Upper lobe of left lung (tissue), 6 donors: ENCODE data around the gene TCERG1L. TPM values are rescaled to one million over a fixed set of nuclear protein-coding genes. Genes with fewer than 3 reads are reported as not detected.

ENCODE experiments used
- ATAC-seq, 2 donors: fragments of 200-7000 bp; cut with Tn5 transposase; one replicate each; pipeline ENCODE4 v1.9.1; 2022; ENCODE audit warnings: mild to moderate bottlenecking in 2 of 2, moderate library complexity in 2 of 2; ENCODE audit not compliant: low FRiP score in 2 of 2
- DNase-seq, 2 donors: peaks; one replicate each; pipeline ENCODE4 v3.0.0-alpha.2; 2019 to 2020
- H3K27ac ChIP-seq, 4 donors: fragments of 200-600 bp; sonication (generic); one replicate each; pipeline ENCODE4 v1.5.1; 2016 to 2019
- H3K27me3 ChIP-seq, 4 donors: fragments of 200-600 bp; sonication (generic); one replicate each; pipeline ENCODE4 v1.5.1; 2017 to 2019
- H3K36me3 ChIP-seq, 4 donors: fragments of 200-600 bp; sonication (generic); one replicate each; pipeline ENCODE4 v1.5.1; 2016 to 2019
- H3K4me1 ChIP-seq, 4 donors: fragments of 200-600 bp; sonication (generic); one replicate each; pipeline ENCODE4 v1.5.1; 2018 to 2019
- H3K4me3 ChIP-seq, 4 donors: fragments of 200-600 bp; sonication (generic); one replicate each; pipeline ENCODE4 v1.5.1; 2017 to 2019; ENCODE audit warnings: mild to moderate bottlenecking in 2 of 4, moderate library complexity in 1 of 4
- H3K9me3 ChIP-seq, 4 donors: fragments of 200-600 bp; sonication (generic); one replicate each; pipeline ENCODE4 v1.5.1; 2018 to 2019
- EP300 ChIP-seq, 4 donors: sonication (generic); formaldehyde crosslinking; IDR thresholded peaks; one replicate each; pipeline ENCODE4 v1.5.1; 2017; ENCODE audit warnings: antibody characterized with exemption in 4 of 4, control low read depth in 2 of 4
- POLR2A ChIP-seq, 4 donors: fragments of 450-650 bp; IDR thresholded peaks; one replicate each; pipeline ENCODE4 v1.5.1; 2016 to 2017; ENCODE audit warnings: antibody characterized with exemption in 4 of 4, mild to moderate bottlenecking in 2 of 4
- POLR2AphosphoS5 ChIP-seq, 2 donors: sonication (generic); formaldehyde crosslinking; IDR thresholded peaks; one replicate each; pipeline ENCODE4 v1.5.1; 2017; ENCODE audit warnings: antibody characterized with exemption in 2 of 2
- WGBS, 2 donors: methylation state at CpG; one replicate each; pipeline ENCODE4 v1.1.5; 2017 to 2018; 5-methylcytosine and 5-hydroxymethylcytosine counted together
- total RNA-seq, 6 donors: library from RNA; depleted of rRNA in 4 of 6; stranded (reverse); fragments of >200 nt in 4 of 6; gene quantifications; one replicate each; pipeline versions ENCODE4 v1.1.0 to v1.2.1, GENCODE V29; 2016 to 2021
- TF ChIP-seq, protein P1 (sequence below), 6 experiments: fragments of 450-650 bp in 4 of 6; fragments of 200-600 bp in 2 of 6; sonication (generic) in 2 of 6; IDR thresholded peaks; one replicate each; pipeline ENCODE4 v1.5.1; 2016 to 2019; ENCODE audit warnings: antibody characterized with exemption in 6 of 6
- donor health status: DM: no; HTN: no; CAD: no; lungs with moderate emphysema.
- donor health status: DM: no; HTN: yes; CAD: no; lungs with severe emphysema.

The TCERG1L gene
- total RNA-seq, 6 donors from 2014 or later = 0.10 TPM; not detected in 5

DNA sequence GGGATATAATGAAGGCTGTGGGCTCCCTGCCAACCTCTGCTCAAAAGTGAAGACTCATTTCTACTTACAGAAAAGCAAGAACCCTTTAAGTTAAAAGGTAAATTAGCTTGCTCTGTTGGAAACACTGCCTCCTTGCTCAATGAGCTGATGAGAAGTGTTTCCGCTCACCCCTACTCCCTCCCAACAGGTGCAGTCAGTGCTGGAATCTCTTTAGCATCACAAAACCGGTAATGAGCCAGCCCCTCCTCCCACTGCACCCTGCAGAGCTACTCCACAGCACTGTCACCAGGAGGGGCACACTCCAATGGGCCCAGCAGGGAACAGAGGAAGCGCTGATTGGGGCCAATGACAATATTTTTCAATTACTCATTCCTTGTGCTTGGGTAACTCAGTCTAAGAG, 262.5 kb downstream of the TCERG1L start:
- WGBS, 2 donors = 12 to 33% methylated on average over 3 of the region's 3 CpGs
- no peaks in the 10 kb centered on the region for H3K36me3 ChIP-seq
- TF ChIP-seq POLR2A (IDR thresholded peaks at IDR 0.05) (no peak), EP300 (IDR thresholded peaks at IDR 0.05) (no peak), POLR2AphosphoS5 (IDR thresholded peaks at IDR 0.05) (no peak)
- TF ChIP-seq, protein P1, sequence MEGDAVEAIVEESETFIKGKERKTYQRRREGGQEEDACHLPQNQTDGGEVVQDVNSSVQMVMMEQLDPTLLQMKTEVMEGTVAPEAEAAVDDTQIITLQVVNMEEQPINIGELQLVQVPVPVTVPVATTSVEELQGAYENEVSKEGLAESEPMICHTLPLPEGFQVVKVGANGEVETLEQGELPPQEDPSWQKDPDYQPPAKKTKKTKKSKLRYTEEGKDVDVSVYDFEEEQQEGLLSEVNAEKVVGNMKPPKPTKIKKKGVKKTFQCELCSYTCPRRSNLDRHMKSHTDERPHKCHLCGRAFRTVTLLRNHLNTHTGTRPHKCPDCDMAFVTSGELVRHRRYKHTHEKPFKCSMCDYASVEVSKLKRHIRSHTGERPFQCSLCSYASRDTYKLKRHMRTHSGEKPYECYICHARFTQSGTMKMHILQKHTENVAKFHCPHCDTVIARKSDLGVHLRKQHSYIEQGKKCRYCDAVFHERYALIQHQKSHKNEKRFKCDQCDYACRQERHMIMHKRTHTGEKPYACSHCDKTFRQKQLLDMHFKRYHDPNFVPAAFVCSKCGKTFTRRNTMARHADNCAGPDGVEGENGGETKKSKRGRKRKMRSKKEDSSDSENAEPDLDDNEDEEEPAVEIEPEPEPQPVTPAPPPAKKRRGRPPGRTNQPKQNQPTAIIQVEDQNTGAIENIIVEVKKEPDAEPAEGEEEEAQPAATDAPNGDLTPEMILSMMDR (IDR thresholded peaks at IDR 0.05) = no peak
- no peaks in the 10 kb centered on the region for H3K9me3 ChIP-seq
- ATAC-seq = no peak
- no peaks in the 10 kb centered on the region for H3K4me1 ChIP-seq
- H3K27me3 ChIP-seq = no peaks in the 10 kb centered on the region
- no peak for DNase-seq
- H3K4me3 ChIP-seq = no peak overlapping the region
- no peak overlapping the region for H3K27ac ChIP-seq

DNA sequence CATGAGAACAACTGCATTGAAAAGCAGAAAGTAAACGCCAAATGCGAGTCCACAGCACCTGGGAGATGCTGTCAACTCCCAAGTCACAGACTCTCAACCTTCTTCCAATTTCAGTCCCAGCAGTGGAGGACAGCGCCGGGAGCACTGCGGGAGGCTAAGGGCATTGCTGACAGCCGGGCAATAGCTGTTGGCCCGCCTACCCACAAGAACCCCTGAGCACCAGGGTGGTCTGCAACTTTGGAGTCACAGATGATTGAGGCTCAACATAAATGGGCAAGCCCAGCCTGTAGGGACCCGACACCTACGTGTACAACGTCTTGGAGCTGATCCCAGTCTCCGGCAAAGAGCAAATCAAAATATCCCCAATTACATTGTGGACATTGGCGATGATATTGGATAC, 262.9 kb downstream of the TCERG1L start:
- Histone ChIP-seq H3K27me3 (no peaks in the 10 kb centered on the region), H3K36me3 (no peaks in the 10 kb centered on the region), H3K4me1 (no peaks in the 10 kb centered on the region), H3K27ac (no peak overlapping the region), H3K9me3 (no peaks in the 10 kb centered on the region), H3K4me3 (no peak overlapping the region)
- DNase-seq (no peak), ATAC-seq (no peak)
- no peak for TF ChIP-seq POLR2AphosphoS5 (IDR thresholded peaks at IDR 0.05)
- TF ChIP-seq, protein P1 (IDR thresholded peaks at IDR 0.05) = no peak
- no peak for TF ChIP-seq POLR2A (IDR thresholded peaks at IDR 0.05)
- no peak for TF ChIP-seq EP300 (IDR thresholded peaks at IDR 0.05)
- 34 to 36% methylated on average over 5 to 12 of the region's 12 CpGs for WGBS, 2 donors

DNA sequence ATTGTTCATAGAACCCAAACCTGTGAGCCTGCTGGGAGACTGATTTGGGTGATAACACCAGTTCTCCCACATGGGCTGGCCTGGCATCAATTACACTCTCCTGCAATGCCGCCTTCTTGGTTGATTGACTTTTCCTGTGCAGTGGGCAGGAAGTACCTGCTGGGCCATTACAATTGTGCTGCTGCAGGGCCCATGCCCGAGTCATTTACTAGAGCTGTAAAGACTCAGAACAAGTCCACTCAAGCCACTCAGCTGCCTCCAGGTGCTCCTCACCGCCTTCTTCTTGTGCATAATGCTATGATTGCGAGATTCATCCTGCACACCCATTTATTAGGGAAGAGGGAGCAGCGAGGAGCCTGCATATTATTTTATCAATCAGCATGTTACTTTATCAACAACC, 264.0 kb downstream of the TCERG1L start:
- DNase-seq = no peak
- TF ChIP-seq, protein P1 (IDR thresholded peaks at IDR 0.05) = no peak
- TF ChIP-seq POLR2A (IDR thresholded peaks at IDR 0.05) (no peak), EP300 (IDR thresholded peaks at IDR 0.05) (no peak), POLR2AphosphoS5 (IDR thresholded peaks at IDR 0.05) (no peak)
- 59 to 73% methylated on average over 5 of the region's 5 CpGs for WGBS, 2 donors
- Histone ChIP-seq H3K4me3 (no peak overlapping the region), H3K27me3 (no peaks in the 10 kb centered on the region), H3K9me3 (no peaks in the 10 kb centered on the region), H3K4me1 (no peaks in the 10 kb centered on the region), H3K36me3 (no peaks in the 10 kb centered on the region), H3K27ac (no peak overlapping the region)
- ATAC-seq = no peak

DNA sequence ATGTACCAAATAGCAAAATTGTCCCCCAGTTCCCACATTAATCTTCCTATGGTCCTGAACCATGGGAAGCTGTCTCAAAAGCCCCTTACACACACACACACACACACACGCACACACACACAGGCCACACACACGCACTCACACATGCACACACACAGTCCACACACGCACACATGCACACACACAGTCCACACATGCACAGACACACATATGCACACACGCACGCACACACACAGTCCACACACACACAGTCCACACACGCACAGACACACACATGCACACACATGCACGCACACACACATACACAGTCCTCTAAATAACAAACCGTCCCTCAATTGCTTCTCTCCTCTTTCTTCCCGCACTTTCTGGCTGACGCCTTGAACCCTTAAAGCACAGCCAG, 265.3 kb downstream of the TCERG1L start:
- Histone ChIP-seq H3K4me1 (no peaks in the 10 kb centered on the region), H3K36me3 (no peaks in the 10 kb centered on the region), H3K9me3 (no peaks in the 10 kb centered on the region), H3K27ac (no peak overlapping the region), H3K4me3 (no peak overlapping the region), H3K27me3 (no peaks in the 10 kb centered on the region)
- TF ChIP-seq, protein P1 (IDR thresholded peaks at IDR 0.05) = no peak
- TF ChIP-seq EP300 (IDR thresholded peaks at IDR 0.05) (no peak), POLR2A (IDR thresholded peaks at IDR 0.05) (no peak), POLR2AphosphoS5 (IDR thresholded peaks at IDR 0.05) (no peak)
- DNase-seq = no peak
- 85 to 86% methylated on average over 10 of the region's 10 CpGs for WGBS, 2 donors
- ATAC-seq = peak in 1 of 2 donors; percentile 9

DNA sequence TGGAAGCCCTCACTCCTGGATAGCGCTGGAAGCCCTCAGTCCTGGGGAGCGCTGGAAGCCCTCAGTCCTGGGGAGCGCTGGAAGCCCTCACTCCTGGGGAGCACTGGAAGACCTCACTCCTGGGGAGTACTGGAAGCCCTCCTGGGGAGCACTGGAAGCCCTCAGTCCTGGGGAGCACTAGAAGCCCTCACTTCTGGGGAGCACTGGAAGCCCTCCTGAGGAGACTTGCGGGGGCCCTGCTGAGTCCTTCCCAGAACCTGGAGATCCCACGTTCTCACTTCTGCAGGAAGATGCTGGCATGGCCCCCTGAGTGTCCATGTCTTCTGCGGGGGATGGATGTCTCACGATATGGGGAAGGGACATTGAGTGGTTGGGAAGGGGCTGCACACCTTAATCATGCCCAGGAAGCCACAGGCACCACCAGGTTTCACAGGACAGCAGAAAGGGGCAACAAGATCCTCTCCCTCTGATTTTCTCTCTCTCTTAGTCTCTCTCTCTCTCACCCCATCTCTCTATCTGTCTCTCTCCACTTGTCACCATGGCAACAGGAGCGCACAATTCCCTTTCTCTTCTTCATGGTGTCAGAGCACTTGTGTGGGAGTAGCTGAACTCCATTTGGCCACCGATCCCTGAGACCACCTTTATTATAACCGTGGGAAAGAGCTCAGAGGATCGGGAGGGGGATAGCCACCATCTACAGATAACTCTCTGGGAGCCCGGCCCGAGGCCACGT, 267.0 kb downstream of the TCERG1L start:
- 82 to 85% methylated on average over 8 to 14 of the region's 14 CpGs for WGBS, 2 donors

More for the DNA sequence above, 267.0 kb downstream of the TCERG1L start:
- no peak for ATAC-seq
- TF ChIP-seq, protein P1 (IDR thresholded peaks at IDR 0.05) = no peak
- TF ChIP-seq POLR2A (IDR thresholded peaks at IDR 0.05) = no peak
- no peak for TF ChIP-seq EP300 (IDR thresholded peaks at IDR 0.05)
- TF ChIP-seq POLR2AphosphoS5 (IDR thresholded peaks at IDR 0.05) = no peak
- no peaks in the 10 kb centered on the region for H3K9me3 ChIP-seq
- no peaks in the 10 kb centered on the region for H3K27me3 ChIP-seq
- no peaks in the 10 kb centered on the region for H3K36me3 ChIP-seq
- H3K4me3 ChIP-seq = no peak overlapping the region
- H3K4me1 ChIP-seq = no peaks in the 10 kb centered on the region
- DNase-seq = no peak
- H3K27ac ChIP-seq = no peak overlapping the region
